ENCODE results near the gene CHD1.

The CHD1 gene

GRCh38 chr5:98865690-98866089 lies 63.1 kb downstream of the CHD1 start:
- Histone ChIP-seq H2AFZ (ENCODE audit: low read length) (no peak overlapping the region), H3K79me2 (ENCODE audit: low read length) (no peaks in the 10 kb centered on the region), H3K9me3 (replicated peaks; ENCODE audit: insufficient read depth, low read length) (no peaks in the 10 kb centered on the region), H3K4me1 (ENCODE audit: low read length) (no peaks in the 10 kb centered on the region), H3K27me3 (replicated peaks; ENCODE audit: insufficient read depth, low read length) (no peaks in the 10 kb centered on the region), H3K36me3 (replicated peaks; ENCODE audit: insufficient read depth, low read length) (peaks cover 10% of the 10 kb centered on the region; the same call in 1 of the 2 replicates), H3K9me2 (replicated peaks; ENCODE audit: insufficient read depth, low read length) (no peaks in the 10 kb centered on the region), H3K9ac (ENCODE audit: low read length) (no peak overlapping the region), H3F3A (ENCODE audit: insufficient read depth, low read length) (no peaks in the 10 kb centered on the region), H4K20me1 (ENCODE audit: insufficient read depth, low read length) (no peaks in the 10 kb centered on the region), H3K27ac (ENCODE audit: low read length) (no peak overlapping the region), H3K4me3 (ENCODE audit: low read length) (no peak overlapping the region), H3K4me2 (ENCODE audit: low read depth, low read length) (no peak overlapping the region)
- TF ChIP-seq CTCF (IDR thresholded peaks at IDR 0.05; ENCODE audit: low read length) (no peak), EZH2phosphoT487 (IDR thresholded peaks at IDR 0.05; ENCODE audit: low read length) (no peak)
- no peak for DNase-seq

GRCh38 chr5:98847054-98847453 lies 81.8 kb downstream of the CHD1 start:
- TF ChIP-seq EZH2 (optimal IDR thresholded peaks at IDR 0.05; ENCODE audit: low read depth, low read length) (no peak), CTCF (IDR thresholded peaks at IDR 0.05; ENCODE audit: low read length) (no peak), EZH2phosphoT487 (IDR thresholded peaks at IDR 0.05; ENCODE audit: low read length) (no peak)
- no peak overlapping the region for H3K4me2 ChIP-seq (ENCODE audit: low read depth, low read length)
- H3K27me3 ChIP-seq (replicated peaks; ENCODE audit: insufficient read depth, low read length) = no peaks in the 10 kb centered on the region
- no peaks in the 10 kb centered on the region for H3K4me1 ChIP-seq (ENCODE audit: low read length)
- H3K4me3 ChIP-seq (ENCODE audit: low read length) = no peak overlapping the region
- H3K9me2 ChIP-seq (replicated peaks; ENCODE audit: insufficient read depth, low read length) = no peaks in the 10 kb centered on the region
- H3K9ac ChIP-seq (ENCODE audit: low read length) = no peak overlapping the region
- no peaks in the 10 kb centered on the region for H3K79me2 ChIP-seq (ENCODE audit: low read length)
- no peak overlapping the region for H2AFZ ChIP-seq (ENCODE audit: low read length)
- no peak overlapping the region for H3K27ac ChIP-seq (ENCODE audit: low read length)
- H3K9me3 ChIP-seq (replicated peaks; ENCODE audit: insufficient read depth, low read length) = no peaks in the 10 kb centered on the region
- no peaks in the 10 kb centered on the region for H3F3A ChIP-seq (ENCODE audit: insufficient read depth, low read length)
- no peaks in the 10 kb centered on the region for H3K36me3 ChIP-seq (replicated peaks; ENCODE audit: insufficient read depth, low read length)
- H4K20me1 ChIP-seq (ENCODE audit: insufficient read depth, low read length) = no peaks in the 10 kb centered on the region
- DNase-seq = no peak

DNA sequence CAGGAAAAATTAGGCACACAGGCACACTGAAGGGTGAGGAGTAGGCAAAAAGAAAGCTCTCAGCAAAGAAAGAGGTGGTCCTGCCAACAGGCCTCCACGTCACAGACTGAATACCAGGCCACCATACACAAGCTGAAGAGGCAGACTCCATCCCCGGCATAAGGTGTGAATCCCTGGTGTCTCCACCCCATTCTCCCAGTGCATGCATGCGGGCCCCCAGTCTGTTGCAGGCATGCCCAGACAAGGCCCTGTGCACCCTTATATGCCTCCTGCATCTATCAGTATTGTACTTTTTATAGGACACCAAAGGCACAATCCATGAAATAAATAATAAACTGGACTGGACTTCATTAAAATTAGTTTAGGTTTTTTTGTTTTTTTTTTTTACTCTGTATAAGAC lies 82.3 kb downstream of the CHD1 start:
- no peaks in the 10 kb centered on the region for H3K4me1 ChIP-seq (ENCODE audit: low read length)
- no peaks in the 10 kb centered on the region for H4K20me1 ChIP-seq (ENCODE audit: insufficient read depth, low read length)
- H3K9ac ChIP-seq (ENCODE audit: low read length) = no peak overlapping the region
- no peak overlapping the region for H3K4me2 ChIP-seq (ENCODE audit: low read depth, low read length)
- no peaks in the 10 kb centered on the region for H3F3A ChIP-seq (ENCODE audit: insufficient read depth, low read length)
- H3K27me3 ChIP-seq (replicated peaks; ENCODE audit: insufficient read depth, low read length) = no peaks in the 10 kb centered on the region
- no peaks in the 10 kb centered on the region for H3K79me2 ChIP-seq (ENCODE audit: low read length)
- H2AFZ ChIP-seq (ENCODE audit: low read length) = no peak overlapping the region
- no peaks in the 10 kb centered on the region for H3K36me3 ChIP-seq (replicated peaks; ENCODE audit: insufficient read depth, low read length)
- H3K4me3 ChIP-seq (ENCODE audit: low read length) = no peak overlapping the region
- no peak for TF ChIP-seq EZH2phosphoT487 (IDR thresholded peaks at IDR 0.05; ENCODE audit: low read length)
- no peak for TF ChIP-seq EZH2 (optimal IDR thresholded peaks at IDR 0.05; ENCODE audit: low read depth, low read length)
- TF ChIP-seq CTCF (IDR thresholded peaks at IDR 0.05; ENCODE audit: low read length) = no peak
- DNase-seq = no peak
- H3K27ac ChIP-seq (ENCODE audit: low read length) = no peak overlapping the region
- no peaks in the 10 kb centered on the region for H3K9me3 ChIP-seq (replicated peaks; ENCODE audit: insufficient read depth, low read length)
- no peaks in the 10 kb centered on the region for H3K9me2 ChIP-seq (replicated peaks; ENCODE audit: insufficient read depth, low read length)

Data from MM.1S (cell line).